BJ (cell line): ENCODE measurements around the gene OST4. TPM values are rescaled to one million over a fixed set of nuclear protein-coding genes. Genes with fewer than 3 reads are reported as not detected.

ENCODE experiments used
- CTCF ChIA-PET: fragments of 350-600 bp; formaldehyde crosslinking; extraction: SDS; loops from one replicate; lab custom pipeline; 2021; ENCODE audit warnings: antibody characterized with exemption, inconsistent platforms; lab: Yijun Ruan, JAX
- POLR2A ChIA-PET: fragments of 300-600 bp; sonication (Branson Sonifier 250); formaldehyde crosslinking; extraction: SDS; loops from one replicate; lab custom pipeline; 2021; ENCODE audit warnings: antibody characterized with exemption; lab: Charles Lee
- DNase-seq: peaks from one replicate; pipeline ENCODE4 v3.0.0-alpha.2; 2011; ENCODE audit warnings: low read depth
- H3K27me3 ChIP-seq: 2 replicates; pipeline ENCODE4 v1.6.0; 2011; ENCODE audit warnings: low read length; ENCODE audit not compliant: control insufficient read depth, insufficient read depth
- H3K36me3 ChIP-seq: 2 replicates; pipeline ENCODE4 v1.5.1; 2011; ENCODE audit warnings: low read length; ENCODE audit not compliant: control insufficient read depth, insufficient read depth
- H3K4me3 ChIP-seq: 2 replicates; pipeline ENCODE4 v1.5.1; 2011; ENCODE audit warnings: low read depth, mild to moderate bottlenecking, control low read depth, low read length
- CTCF ChIP-seq: IDR thresholded peaks from 2 replicates; pipeline ENCODE4 v1.5.1; 2011; ENCODE audit warnings: low read depth, mild to moderate bottlenecking, control low read depth, inconsistent platforms, low read length, moderate library complexity; ENCODE audit not compliant: insufficient read depth
- polyA plus RNA-seq: library from polyadenylated mRNA; depleted of rRNA; stranded (reverse); fragments of >200 nt; gene quantifications from 2 replicates; pipeline ENCODE4 v1.2.3, GENCODE V29; 2011

The OST4 gene
- polyA plus RNA-seq, 1 experiment, result 887 TPM

GRCh38 chr2:27109083-27109482 is 37.6 kb upstream of the OST4 start:
- no peak for DNase-seq
- ChIA-PET CTCF (interaction anchor here (0.9 to 1.3 kb wide), 4 partner anchors 11 to 194 kb away, joined by 3 to 6 read pairs (median 4); no protein-coding TSS in a partner anchor), POLR2A (interaction anchor here (0.7 kb wide), 1 partner anchor 71 kb away, joined by 7 read pairs; no protein-coding TSS in a partner anchor)
- no peak for TF ChIP-seq CTCF
- Histone ChIP-seq H3K27me3 (no peaks in the 10 kb centered on the region), H3K4me3 (no peak overlapping the region), H3K36me3 (no peaks in the 10 kb centered on the region)

GRCh38 chr2:27108221-27108620 is 36.8 kb upstream of the OST4 start:
- no peak for TF ChIP-seq CTCF
- Histone ChIP-seq H3K4me3 (no peak overlapping the region), H3K36me3 (no peaks in the 10 kb centered on the region), H3K27me3 (no peaks in the 10 kb centered on the region)
- no peak for DNase-seq
- ChIA-PET CTCF (interaction anchor here (0.9 to 2.1 kb wide), 4 partner anchors 9 to 171 kb away, joined by 4 to 8 read pairs (median 6); no protein-coding TSS in a partner anchor), POLR2A (no interaction called here)

GRCh38 chr2:27105981-27106380 is 34.5 kb upstream of the OST4 start:
- DNase-seq, result no peak
- CTCF ChIA-PET, result interaction anchor here (0.7 to 3.0 kb wide), 6 partner anchors 9 to 197 kb away, joined by 3 to 10 read pairs (median 6); partner anchors contain the start of gene ABHD1
- Histone ChIP-seq H3K27me3 (peaks cover 1% of the 10 kb centered on the region; the same call in 1 of the 2 replicates), H3K4me3 (no peak overlapping the region), H3K36me3 (no peaks in the 10 kb centered on the region)
- TF ChIP-seq CTCF, result no peak
- POLR2A ChIA-PET, result no interaction called here

GRCh38 chr2:27102329-27102728 is 30.9 kb upstream of the OST4 start:
- POLR2A ChIA-PET, result no interaction called here
- no peaks in the 10 kb centered on the region for H3K36me3 ChIP-seq
- no peak for TF ChIP-seq CTCF
- H3K27me3 ChIP-seq, result peaks cover 1% of the 10 kb centered on the region; the same call in 1 of the 2 replicates
- DNase-seq, result no peak
- H3K4me3 ChIP-seq, result no peak overlapping the region
- CTCF ChIA-PET, result interaction anchor here (0.6 to 8.0 kb wide), 10 partner anchors 64 to 448 kb away, joined by 3 to 94 read pairs (median 6); partner anchors contain the start of gene TRIM54

GRCh38 chr2:27100036-27100435 is 28.6 kb upstream of the OST4 start:
- H3K4me3 ChIP-seq, result no peak overlapping the region
- no peak for DNase-seq
- no peaks in the 10 kb centered on the region for H3K36me3 ChIP-seq
- no peak for TF ChIP-seq CTCF
- ChIA-PET POLR2A (no interaction called here), CTCF (interaction anchor here (1.0 to 8.0 kb wide), 14 partner anchors 8 to 203 kb away, joined by 3 to 94 read pairs (median 6); partner anchors contain the start of genes ABHD1, KHK, PREB and TRIM54)
- peaks cover 1% of the 10 kb centered on the region; the same call in 1 of the 2 replicates for H3K27me3 ChIP-seq
